HG03066 (cell line): ENCODE data around the gene AGAP2.
"Not testable (repeated sequence)": the region's sequence is repeated elsewhere in the genome, so short reads cannot be mapped to it uniquely, and the experiment has no call there.

Experiments used
- ATAC-seq: cut with Tn5 transposase; IDR thresholded peaks from one replicate; pipeline ENCODE4 v1.9.1; 2021; ENCODE audit warnings: low read depth; ENCODE audit not compliant: unreplicated experiment

The AGAP2 gene

DNA sequence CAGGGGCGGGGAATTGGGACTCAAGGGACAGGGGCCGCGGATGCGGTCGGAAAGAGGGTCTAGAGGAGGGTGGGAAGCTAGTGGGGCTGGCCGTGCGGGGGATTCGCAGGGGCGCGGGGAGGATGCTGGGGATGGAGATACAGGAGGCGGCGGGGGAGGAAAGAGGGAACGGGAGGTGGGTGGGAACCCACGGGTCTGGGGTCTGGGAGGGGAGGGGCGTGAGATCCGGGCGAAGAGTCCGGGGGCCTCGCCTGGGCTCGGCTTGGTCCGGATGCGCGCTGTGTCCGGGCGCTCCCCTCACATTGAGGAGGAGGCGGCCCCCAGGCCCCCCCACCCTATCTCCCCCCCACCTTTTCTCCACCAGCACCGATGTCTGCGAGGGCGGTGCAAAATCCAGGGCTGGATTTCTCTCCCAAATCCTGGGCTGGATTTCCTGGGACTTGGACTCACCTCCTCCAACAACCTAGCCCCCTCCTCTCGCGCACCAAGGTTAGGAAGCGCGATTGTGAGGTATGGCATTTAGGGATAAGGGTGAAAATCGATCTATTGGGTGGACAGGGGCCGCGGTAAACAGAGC, at the start of gene AGAP2:
AGAP2 (minus strand) TSS at position 82 of the 577 bp plus-strand sequence. CDS start 496 bp downstream, outside the sequence.
- ATAC-seq: no peak

DNA sequence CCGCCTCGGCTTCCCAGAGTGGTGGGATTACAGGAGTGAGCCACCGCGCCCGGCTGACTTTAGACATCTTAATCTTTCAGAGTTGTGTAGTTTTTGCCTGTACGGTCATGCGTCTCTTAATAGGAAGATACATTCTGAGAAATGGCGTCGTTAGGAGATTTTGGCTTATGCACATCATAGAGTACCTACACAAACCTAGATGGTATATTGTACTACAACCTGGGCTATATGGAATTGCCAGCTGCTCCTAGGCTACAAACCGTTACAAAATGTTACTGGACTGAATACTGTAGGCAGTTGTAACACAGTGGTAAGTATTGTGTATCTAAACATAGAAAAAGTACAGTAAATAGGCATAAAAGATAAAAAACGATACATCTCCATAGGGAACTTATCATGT, 45.3 kb upstream of the AGAP2 start:
- ATAC-seq: no peak

DNA sequence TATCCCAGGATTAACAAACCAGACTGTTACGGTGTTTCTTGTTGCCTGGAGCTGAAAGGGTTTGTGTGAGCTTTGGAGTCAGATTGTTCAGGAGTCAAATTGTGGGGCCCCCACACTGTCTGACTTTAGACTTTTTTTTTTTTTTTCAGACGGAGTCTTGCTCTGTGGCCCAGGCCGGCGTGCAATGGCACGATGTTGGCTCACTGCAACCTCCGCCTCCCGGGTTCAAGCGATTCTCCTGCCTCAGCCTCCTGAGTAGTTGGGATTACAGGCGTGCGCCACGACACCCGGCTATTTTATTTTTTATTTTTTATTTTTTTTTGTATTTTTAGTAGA, 44.9 kb upstream of the AGAP2 start:
- no peak for ATAC-seq

DNA sequence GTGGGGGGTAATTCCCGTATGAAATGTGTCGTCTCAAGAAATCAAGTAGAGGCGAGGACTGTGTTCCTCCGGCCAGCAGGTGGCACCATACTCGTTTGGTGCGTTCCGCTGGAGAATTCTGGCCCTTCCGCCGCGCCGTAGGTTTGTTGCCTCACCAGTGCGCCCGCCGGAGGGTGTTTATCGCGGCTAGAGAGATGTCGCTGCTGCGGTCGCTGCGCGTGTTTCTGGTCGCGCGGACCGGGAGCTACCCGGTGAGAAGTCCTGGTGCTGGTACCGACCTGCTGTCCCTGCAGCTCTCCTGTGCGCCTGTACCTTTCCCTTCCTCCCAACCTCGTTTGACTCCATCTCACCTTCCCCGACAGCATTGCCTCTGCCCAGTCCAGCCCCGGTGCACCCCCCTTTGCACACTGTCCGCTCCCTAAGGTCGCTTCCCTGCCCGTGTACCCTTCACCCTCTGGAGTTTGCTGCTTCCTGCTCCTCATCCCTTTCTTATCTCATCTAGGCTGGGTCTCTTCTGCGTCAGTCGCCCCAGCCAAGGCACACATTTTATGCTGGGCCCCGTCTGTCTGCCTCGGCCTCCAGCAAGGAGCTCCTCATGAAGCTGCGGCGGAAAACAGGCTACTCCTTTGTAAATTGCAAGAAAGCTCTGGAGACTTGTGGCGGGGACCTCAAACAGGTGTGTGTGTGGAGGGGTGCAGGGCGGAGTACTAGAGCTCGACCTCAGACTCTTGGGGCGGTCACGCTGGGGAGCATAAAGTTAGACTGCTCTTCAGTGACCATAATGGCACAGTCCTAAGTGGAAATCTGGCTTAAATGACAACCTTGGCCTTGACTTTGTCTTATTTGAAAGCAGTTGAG, 44.3 kb upstream of the AGAP2 start, which contains the start of gene TSFM:
TSFM (plus strand) TSS at position 180 of the 858 bp plus-strand sequence; CDS start at position 195, 15 bp downstream.
- peak; percentile 86 for ATAC-seq

DNA sequence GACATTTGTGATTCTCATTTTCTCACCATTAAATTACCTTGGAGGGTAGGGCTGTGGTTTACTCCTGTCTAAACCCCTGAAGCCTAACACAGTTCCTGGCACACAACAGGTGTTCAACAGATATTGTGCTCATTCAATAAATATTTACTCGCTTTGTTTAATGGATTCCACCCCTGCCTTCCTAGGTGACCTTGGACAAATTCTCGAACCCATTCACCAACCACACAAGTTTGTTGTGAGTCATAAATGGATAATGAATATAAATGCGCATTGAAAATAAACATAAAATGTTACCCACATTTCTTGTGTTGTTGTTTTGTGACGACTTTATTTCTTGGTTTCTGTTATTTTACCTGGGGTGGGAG, 43.7 kb upstream of the AGAP2 start:
- no peak for ATAC-seq

DNA sequence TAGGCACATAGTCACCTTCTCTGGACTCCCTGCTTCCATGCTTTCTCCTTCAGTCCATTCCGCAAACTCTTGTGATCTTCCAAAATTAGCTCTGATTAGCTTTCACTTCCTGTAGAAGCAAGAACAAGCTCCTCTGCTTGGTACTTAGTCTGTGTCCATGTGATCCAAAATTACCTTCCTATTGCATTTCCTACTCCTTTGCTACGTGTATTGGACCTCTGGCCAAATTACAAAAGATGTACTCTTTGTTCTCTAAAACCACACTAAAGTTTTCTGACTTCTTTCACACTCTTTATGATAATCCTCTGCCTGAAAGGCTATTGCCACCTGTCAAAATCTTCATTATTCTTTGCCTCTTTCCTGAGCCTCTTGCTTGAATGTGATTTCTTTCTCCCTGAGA, 43.3 kb upstream of the AGAP2 start:
- no peak for ATAC-seq

DNA sequence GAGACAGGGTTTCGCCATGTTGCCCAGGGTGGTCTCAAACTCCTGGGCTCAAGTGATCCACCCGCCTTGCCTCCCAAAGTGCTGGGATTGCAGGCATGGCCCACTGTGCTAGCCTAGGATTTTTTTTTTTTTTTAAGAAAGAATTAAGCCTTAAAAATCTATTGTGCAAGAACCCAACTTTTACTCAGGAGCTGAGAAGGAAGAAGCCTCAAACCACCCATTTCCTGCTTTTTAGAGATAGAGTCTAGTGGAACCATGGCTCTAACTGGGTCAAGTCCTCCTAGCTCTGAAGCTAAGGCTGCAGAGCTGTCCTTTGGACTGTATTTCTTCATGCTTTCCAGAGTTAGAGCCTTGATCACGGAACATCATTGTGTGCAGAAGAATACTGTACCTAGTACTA, 42.7 kb upstream of the AGAP2 start:
- no peak for ATAC-seq

DNA sequence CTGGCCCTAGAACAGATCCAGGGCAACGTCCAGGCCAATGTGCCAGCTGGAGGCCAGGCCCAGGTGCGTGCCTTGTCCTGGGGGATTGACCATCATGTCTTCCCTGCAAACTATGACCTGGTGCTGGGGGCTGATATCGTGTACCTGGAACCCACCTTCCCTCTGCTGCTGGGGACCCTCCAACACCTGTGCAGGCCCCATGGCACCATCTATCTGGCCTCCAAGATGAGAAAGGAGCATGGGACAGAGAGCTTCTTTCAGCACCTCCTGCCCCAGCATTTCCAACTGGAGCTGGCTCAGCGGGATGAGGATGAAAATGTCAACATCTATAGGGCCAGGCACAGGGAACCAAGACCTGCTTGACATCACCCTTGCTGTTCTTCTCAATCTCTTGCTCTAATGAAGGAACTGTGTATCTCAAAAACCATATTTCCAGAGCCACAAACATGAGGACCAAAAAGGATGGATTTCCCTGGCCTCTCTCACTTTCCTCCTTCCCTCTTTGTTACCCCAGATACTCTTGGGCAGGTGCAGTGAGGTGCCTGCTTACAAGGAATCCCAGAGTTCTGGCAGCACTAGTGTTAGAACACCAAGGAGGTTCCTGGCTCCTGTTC, 41.8 kb upstream of the AGAP2 start:
- no peak for ATAC-seq

DNA sequence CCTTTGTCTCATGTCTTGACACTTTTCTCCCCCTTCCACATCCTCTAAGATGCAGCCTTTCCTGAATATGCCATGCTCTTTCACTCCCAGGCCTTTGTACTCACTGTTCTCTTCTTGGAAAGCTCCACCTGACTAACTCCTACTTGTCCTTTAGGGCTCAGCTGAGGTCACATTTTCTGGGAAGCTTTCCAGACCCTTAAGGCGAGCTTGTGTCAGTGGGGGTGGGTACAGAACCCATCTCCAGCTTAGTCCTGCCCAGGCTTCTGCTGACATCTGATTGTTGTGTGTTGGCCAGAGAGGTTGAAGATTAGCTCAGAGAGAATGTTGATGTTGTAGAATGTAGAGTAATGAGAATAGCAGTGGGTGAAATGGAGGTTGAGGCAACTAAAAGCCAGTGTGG, 41.2 kb upstream of the AGAP2 start:
- ATAC-seq: no peak

DNA sequence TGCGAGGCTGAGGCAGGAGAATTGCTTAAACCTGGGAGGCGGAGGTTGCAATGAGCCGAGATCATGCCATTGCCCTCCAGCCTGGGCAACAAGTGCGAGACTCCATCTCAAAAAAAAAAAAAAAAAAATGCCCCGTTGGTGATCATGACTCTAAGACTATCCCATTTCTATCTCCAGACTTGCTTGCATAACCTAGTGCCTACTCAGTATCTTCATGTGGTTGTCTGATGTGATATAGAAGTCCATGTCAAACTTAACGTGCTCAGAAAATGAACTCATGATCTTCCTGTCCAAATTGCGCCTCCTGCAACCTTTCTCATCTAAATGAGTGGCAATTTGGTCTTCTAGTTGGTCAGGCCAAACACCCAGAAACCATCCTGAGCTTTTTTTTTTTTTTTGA, 39.4 kb upstream of the AGAP2 start:
- ATAC-seq: no peak

DNA sequence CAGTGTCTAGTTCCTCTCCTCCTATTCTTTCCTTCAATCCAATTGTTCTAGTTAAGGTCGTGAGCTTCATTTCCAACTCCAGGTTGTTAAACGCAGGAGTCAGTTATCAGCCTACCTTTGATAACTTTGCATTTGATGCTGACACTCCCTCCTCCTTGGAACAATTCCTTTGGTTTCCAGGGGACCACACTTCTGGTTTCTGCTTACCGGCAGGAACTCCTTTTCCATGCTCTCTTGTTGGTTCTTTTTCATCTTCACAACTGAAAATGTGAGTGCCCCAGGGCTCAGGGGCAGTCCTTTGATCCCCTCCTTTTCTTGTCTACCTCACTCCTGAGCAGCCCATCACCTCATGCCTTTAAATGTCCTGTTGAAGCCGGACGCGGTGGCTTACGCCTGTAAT, 38.8 kb upstream of the AGAP2 start:
- ATAC-seq: no peak

DNA sequence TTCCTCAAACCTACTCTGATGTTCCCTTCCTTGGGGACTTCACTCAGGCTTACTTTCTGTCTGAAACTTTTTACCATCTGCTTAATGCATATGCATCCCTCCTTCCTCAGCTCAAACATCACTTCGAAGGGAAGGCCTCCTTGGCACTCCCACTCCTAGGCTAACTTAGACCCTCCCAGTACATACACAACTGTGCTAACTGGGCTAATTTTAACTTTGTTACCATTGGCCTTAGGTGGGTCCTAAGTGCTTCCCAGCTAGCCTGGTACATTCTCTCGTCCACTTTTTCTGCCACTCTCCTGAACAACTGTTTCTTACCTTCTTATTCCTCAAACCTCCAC, 37.7 kb upstream of the AGAP2 start:
- ATAC-seq: no peak

DNA sequence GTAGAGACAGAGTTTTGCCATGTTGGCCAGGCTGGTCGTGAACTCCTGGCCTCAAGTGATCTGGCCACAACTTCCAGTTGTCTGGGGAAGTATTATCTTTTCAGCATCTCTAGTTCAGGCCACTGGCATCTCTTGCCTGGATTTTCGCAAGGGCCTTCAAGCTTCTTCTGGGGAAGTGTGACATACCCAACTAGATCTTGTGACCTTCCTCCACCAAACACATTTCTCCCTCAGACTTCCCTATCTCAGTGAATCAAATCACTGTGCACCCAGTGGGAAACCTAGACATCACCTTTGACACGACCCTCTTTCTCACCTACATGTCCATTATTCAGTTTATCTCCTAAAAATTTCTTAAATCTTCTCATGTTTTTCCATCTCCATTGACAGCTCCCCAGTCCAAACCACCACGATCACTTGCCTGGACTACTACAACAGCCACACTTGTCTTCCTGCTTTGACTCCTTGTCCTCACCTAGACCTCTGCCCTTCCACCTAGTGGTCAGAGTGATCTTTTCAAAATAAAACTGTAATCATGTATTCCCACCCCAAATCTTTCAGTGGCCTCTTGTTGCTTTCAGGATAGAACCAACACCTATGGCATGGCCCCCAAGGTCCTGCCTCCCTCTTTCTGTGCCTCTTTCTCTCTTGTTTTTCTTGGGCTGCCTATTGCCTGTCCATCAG, 37.2 kb upstream of the AGAP2 start:
- no peak for ATAC-seq

DNA sequence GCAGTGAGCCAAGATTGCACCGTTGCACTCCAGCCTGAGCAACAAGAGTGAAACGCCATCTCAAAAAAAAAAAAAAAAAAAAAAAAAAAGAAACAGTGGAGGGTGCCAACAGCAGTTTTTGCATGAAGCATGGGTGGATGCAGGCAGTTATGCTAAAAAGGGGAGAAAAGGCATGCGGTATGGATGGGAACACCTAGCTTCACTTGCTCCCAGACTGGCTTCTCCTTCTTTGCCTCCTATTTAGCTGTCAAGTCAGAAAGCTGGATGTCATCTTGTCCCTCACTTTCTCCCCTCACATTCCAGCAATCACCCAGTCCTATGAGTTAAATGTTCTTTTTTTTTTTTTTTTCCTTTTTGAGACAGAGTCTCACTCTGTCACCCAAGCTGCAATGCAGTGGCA, 36.5 kb upstream of the AGAP2 start:
- no peak for ATAC-seq

DNA sequence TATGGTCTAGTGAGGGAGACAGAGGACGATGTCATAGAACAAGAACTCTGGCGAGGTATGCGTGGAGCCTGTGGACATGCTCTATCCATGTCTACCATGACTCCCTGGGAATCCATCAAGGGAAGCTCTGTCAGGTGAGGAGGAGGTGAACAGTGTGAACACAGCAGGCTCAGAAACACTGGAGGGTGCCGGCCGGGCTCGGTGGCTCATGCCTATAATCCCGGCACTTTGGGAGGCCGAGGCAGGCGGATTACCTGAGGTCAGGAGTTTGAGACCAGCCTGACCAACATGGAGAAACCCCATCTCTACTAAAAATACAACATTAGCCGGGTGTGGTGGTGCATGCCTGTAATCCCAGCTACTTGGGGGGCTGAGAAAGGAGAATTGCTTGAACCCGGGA, 36.1 kb upstream of the AGAP2 start:
- not testable (repeated sequence) for ATAC-seq

DNA sequence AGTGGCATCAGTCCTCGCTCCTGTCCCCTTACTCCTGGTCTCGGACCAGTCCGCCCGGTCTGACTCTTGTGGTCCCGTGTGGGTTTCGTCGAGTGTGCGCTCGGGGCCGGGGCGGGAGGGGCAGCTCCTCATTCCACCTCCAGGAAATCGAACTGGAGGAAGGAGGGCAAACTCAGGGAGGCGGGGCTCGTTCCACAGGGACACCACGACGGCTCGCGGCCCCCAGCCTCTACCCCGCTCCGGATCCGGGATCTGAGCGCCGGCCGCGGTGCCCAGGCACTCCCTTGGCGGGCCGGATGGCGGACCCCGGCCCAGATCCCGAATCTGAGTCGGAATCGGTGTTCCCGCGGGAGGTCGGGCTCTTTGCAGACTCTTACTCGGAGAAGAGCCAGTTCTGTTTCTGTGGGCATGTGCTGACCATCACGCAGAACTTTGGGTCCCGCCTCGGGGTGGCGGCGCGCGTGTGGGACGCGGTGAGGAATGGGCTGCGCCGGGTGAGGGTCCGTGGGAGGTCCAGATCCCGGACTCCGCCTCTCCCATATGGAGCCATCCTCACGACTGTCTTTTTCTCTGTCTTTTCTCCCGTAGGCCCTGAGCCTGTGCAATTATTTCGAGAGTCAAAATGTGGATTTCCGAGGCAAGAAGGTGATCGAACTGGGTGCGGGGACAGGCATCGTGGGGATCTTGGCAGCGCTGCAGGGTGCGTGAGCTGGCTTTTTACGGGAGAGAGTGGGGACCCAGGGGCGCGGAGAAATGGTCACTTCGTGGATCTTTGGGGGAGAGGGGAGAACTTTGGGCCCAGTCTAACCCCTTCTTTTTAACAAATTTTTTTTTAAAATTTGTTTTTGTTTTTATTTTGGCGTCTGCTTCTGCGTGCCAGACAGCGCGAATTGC, 34.1 kb upstream of the AGAP2 start, which contains the start of gene EEF1AKMT3:
EEF1AKMT3 (plus strand) TSS at position 186 of the 894 bp plus-strand sequence; CDS start at position 297, 111 bp downstream.
- ATAC-seq: peak; percentile 24

DNA sequence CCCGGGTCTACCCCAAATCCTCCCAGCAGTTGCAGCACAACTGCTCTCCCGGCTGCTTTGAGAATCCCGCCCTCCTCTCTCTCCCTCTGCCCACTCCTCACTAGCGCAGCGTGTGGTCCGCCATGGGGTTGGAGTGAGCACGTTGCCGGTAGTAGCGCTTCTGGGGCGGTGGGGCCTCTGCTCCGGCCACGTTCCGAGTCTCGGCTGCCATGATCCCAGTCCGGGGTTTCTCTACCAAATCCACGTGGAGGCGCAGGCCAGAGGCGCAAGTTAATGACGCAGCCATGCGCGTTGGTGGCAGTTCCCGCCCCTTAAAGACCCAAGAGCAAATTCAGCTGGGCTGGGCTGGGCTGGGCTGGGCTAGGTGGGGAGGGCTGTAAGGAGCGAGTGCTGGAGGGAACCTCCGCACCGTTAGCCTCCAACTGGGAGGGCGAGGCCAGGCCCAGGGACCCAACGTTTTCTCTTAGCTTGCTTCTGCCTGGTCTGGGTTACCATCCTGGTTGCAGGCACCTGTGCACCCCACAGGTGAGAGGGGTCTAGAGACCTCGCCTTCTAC, 33.4 kb upstream of the AGAP2 start, which contains the start of gene METTL1:
METTL1 (minus strand) TSS at position 233 of the 556 bp plus-strand sequence; CDS start at position 211, 22 bp downstream.
- peak; percentile 78 for ATAC-seq

DNA sequence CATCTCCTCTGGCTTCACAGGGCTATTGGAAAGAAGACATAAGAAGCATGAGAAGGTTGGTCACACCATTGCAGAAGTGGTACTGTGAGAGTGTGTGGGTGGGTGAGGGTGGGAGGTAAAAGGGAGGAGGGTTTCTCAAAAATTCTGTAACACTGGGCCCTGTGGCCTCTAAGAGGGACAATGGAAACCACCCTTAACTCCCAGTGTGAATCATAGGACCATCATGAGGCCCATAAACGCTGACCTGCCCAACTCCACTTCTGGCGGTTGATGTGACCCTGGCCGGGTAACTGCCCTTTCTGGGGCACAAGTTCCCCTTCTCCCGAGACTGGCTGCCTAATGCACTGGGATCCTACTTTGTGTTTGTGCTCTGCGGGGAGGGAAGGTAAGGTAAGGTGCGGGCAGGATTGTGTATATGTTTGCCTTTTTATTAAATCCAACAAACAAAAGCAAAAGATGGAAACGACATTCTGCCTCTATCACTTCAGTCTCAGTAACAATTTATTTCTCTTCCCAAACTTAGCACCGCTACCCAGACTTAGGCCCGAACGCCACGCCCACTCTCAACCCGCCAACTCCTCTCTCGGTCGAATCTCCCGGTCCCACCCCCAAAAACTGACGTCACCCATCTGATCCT, 32.8 kb upstream of the AGAP2 start:
- ATAC-seq: peak; percentile 70

DNA sequence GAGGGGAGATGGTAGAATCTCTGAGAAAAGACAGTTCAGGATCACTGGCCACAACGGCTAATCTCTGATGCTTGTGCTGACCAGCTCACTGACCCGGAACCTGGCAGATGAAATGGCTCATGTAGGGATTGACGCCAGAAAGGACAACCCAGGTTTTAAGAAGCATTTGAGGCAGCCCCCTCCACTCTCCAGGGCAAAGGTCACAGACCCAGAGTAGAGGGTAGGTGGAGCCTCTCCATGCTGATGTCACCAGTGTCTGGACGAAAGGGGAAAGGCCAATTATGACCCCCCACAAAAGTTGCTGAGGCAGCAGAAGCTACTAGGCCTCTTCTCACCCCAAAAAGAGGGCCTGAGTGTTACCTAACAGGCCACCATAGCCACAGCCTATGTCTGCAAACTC, 32.2 kb upstream of the AGAP2 start:
- no peak for ATAC-seq
